GM12874 (cell line): ENCODE data around the gene TCF7L1.

Experiments
- TF ChIP-seq, protein P1 (sequence below): IDR thresholded peaks from 2 replicates; pipeline ENCODE4 v1.5.1; 2011; ENCODE audit warnings: low read depth, mild to moderate bottlenecking, control low read depth, low read length, moderate library complexity; ENCODE audit not compliant: insufficient read depth

TCF7L1 gene

DNA sequence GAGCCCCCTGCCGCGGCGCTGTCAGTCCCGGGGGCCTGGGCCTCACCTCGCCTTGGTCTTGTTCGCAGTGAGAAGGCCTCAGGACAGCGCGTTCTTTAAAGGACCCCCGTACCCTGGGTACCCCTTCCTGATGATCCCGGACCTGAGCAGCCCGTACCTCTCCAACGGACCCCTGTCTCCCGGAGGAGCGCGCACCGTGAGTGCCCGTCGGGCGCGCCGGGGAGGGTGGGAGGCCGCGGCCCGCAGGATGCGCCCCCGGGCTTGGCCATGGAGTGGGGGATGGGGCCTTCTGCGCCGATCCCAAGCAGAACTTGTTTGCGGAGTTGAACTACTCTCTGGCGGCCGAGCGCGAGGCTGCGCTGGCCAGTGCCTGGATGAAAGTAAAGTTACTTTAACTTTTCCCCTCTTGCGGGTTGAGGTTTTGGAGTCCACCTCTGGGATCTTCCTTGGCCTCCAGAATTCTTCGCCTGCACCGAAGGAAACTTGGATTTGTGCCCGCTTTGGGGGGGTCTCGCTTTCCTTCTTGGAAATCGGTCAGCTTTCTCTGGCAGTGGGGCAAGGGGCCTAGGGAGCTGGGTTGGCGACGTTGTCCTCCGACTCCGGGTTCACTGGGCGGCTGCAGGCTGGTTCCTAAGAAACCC, 1.2 kb downstream of the TCF7L1 start:
- TF ChIP-seq, protein P1, sequence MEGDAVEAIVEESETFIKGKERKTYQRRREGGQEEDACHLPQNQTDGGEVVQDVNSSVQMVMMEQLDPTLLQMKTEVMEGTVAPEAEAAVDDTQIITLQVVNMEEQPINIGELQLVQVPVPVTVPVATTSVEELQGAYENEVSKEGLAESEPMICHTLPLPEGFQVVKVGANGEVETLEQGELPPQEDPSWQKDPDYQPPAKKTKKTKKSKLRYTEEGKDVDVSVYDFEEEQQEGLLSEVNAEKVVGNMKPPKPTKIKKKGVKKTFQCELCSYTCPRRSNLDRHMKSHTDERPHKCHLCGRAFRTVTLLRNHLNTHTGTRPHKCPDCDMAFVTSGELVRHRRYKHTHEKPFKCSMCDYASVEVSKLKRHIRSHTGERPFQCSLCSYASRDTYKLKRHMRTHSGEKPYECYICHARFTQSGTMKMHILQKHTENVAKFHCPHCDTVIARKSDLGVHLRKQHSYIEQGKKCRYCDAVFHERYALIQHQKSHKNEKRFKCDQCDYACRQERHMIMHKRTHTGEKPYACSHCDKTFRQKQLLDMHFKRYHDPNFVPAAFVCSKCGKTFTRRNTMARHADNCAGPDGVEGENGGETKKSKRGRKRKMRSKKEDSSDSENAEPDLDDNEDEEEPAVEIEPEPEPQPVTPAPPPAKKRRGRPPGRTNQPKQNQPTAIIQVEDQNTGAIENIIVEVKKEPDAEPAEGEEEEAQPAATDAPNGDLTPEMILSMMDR: no peak

DNA sequence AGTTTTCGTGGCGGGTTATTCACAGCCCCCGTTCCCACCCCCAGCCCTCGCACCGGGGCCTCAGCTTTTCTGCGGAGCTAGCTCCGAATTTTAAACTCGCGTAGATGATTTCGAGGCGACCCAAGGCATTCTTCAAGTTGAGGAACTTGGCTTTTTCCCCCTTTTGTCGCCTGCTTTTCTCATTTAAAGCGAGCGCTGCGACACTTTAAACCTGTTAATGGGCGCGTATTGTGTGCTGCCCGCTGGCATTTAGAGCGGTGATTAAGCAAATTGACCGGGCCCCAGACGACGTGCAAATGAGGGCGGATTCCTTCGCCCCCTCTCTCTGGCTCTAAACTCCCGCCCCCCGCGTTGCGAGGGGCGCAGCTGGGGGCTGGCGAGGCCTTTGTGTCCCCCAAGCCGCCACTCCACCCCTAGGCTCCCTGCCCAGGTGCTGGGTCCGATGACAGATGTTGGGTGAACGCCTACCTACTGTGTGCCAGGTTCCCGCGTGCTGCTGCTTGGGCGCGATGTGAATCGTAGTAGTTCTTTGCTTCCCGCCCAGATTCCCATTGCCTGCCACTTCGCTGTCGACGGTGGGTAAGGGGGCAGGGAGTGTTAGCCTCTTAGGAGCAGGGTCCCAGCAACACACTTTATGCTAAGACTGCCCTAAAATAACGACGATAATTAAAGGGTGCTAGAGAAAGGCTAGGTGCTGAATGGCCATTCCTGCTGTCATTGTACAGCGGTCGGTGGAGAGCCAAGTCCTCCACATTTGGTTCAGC, 1.9 kb downstream of the TCF7L1 start:
- TF ChIP-seq, protein P1: no peak

DNA sequence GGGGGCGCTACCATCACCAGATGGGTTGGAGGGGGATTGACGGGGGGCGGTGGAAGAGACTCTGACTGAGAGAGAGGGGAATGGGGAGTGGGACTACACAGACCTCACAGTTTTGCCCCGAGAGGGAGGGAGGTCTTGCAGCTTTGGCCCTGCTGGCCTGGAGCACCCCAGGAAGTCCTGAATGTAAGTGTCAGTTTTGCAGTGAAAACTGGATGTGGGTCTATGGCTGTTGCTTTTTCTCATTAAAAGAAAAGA, 2.4 kb downstream of the TCF7L1 start:
- TF ChIP-seq, protein P1: no peak

DNA sequence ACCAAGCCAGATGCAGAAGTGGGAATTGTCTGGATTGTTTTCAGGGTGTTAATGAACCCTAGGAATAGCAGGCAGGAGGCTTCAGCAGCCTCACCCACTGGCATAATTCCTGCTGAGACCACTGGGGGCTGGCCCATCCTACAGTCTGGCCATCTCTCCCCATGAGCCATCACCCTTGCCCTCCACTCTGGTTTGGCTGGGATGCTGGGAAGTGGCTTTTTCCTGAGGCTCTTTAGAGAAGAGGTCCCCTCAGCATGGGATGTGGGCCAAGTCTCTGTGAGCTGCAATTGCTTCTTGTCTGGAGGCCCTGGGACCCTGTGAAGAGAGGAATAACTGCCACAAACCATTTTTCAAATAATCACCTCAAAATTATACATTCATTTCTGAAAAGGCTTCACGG, 4.0 kb downstream of the TCF7L1 start:
- TF ChIP-seq, protein P1: no peak

DNA sequence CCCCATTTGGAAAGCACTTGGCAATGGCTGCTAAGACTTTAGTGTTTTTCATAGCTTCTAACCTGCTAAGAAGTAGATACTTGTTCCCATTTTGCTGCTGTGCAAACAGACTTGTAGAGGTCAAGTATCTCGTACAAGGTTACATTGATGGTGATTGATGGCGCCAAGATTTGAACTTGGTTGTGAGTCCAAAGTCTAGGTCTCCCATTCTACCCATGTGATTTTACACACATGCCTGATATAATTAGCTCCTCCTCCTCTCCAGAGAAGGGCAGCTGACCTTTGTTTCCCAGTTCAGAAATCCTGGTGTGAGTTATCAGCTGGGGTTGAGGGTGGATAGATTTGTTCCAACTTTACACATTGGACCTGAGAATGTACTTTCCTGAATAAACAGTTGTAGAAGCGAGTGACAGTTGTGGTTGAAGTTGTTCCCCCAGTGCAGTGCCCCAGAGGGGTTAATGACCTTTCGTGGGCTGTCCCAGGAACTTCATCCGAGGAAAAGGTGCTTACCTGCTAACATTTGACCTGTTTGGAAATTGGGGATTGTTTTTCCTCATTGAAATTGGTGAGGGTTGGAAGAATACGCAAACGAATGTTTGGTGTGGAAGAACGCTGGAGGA, 10.4 kb downstream of the TCF7L1 start:
- TF ChIP-seq, protein P1: no peak

DNA sequence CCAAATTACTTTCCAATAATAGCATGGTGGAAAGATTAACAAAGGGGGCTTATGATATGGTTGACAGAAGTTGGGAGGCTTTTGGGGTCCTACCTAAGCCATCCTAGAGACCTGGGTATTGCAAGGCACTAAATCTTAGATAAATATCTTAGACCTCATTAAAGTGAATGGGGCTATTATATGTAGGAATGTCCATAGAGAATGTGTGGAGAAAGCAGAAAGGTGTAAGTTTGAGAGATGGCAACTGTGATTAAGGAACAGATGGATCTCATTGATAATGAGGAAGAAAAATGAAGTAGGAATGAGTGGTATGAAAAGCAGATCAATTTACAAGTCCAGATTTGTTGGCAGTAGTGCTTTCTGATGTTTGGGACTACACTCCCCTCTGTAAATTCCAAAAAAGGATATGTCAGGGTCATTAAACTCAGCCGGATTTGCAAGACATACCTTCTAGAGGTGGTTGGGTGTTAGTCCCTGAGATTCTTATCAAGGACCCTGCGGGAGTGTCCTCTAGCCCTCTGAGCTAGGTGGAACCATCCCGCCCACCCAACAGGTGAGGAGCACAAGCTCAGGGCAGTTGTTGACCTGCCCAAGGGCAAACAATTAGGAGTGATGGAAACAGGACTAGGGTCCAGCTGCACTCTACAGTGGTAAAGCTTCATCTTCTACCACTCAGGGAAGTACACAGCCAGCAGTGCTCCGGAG, 12.1 kb downstream of the TCF7L1 start:
- TF ChIP-seq, protein P1: no peak

DNA sequence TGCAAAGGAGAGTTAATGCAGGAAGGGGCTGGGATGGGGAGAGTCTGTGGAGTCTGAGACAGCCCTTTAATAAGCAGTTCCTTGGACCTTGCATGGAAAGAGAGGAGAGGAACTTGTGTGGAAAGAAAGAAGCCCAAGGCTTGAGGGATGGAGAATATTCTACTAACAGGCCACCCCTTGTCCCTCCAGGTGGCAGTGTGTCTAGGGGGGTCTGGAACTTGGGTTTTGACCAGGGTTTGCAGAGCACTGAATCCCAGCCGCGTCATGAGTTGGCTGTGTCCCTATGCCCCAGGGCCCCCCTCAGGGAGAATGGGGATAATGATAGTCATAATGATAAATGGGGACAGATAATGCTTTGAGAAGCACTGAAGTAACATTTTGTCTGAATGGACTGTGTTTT, 15.0 kb downstream of the TCF7L1 start:
- TF ChIP-seq, protein P1: no peak
